CD4-positive, alpha-beta T cell treated with Interleukin-6 at 100 ng/mL for 8 hours (primary cell): ENCODE results near the gene SINHCAF.
"Not testable (repeated sequence)": the region's sequence is repeated elsewhere in the genome, so short reads cannot be mapped to it uniquely, and the experiment has no call there.

Experiments used
- DNase-seq: peaks from one replicate; pipeline ENCODE4 v3.0.0-alpha.2; 2020; ENCODE audit warnings: mixed read lengths, low spot score

The SINHCAF gene, protein sequence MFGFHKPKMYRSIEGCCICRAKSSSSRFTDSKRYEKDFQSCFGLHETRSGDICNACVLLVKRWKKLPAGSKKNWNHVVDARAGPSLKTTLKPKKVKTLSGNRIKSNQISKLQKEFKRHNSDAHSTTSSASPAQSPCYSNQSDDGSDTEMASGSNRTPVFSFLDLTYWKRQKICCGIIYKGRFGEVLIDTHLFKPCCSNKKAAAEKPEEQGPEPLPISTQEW

DNA sequence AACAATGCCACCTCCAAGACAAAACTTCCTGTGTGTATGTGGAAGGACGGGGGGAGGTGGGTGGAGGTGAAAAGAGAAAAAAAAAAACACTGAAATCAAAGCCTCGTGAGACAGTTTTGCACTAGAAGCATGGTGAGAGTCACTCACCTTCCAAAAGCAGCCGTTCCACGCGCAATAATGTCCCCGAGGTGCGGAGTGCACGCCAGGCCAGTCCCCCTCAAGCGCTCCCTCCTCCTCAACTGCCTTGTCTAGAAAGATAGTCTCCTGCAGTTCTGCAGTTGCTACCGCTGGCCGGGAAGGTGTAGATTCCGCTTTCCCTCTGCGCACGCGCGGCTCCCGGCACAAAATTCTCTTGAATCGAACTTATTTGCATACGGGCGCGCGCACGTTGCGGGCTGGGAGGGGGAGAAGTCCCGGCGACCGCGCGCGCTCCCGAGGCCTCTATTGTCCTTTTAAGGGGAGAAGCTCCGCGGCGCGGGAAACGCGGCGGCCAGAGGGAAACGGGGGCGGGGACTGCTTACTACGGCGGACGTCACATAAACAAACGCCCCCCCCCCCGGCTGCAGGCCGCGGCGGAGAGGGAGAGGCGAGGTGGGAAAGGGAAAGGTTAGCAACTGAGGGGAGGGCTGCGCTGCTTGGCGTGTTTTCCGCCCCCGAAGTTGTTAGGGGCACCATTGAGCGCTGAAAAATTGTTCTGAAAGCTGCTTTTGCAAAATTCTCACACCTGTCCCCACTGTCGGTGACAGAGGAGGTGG, at the start of gene SINHCAF:
Gene SINHCAF, minus strand, starts transcription at position 274 of the 755 bp plus-strand sequence. CDS start 27,946 bp downstream, outside the sequence.
- peak; percentile 99 for DNase-seq

DNA sequence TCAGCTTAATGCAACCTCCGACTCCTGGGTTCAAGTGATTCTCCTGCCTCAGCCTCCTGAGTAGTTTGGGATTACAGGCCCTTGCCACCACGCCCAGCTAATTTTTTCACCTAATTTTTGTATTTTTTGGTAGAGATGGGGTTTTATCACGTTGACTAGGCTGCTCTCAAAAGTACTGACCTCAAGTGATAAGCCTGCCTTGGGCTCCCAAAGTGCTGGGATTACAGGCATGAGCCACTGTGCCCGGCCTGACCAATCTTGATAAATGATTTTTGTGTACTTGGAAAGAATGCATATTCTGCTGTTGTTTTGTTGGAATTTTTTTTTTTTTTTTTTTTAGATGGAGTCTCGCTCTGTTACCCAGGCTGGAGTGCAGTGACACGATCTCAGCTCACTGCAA, 49.5 kb upstream of the SINHCAF start:
- not testable (repeated sequence) for DNase-seq

DNA sequence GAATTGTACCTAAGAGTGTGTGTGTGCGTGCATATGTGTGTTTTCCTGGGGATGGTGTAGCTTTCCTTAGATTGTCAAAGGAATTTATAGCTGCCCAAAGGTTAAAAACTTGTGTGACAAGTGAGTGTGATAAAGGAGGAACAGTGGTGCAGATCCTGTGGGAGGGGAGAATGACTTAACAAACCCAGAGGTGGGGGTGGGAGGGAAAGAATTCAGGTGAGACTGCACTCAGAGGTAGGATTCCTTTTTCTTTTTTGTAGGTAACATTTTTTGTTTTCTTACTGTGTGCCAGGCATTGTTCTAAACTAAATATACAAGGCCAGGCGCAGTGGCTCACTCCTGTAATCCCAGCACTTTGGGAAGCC, 45.3 kb upstream of the SINHCAF start:
- DNase-seq = no peak

DNA sequence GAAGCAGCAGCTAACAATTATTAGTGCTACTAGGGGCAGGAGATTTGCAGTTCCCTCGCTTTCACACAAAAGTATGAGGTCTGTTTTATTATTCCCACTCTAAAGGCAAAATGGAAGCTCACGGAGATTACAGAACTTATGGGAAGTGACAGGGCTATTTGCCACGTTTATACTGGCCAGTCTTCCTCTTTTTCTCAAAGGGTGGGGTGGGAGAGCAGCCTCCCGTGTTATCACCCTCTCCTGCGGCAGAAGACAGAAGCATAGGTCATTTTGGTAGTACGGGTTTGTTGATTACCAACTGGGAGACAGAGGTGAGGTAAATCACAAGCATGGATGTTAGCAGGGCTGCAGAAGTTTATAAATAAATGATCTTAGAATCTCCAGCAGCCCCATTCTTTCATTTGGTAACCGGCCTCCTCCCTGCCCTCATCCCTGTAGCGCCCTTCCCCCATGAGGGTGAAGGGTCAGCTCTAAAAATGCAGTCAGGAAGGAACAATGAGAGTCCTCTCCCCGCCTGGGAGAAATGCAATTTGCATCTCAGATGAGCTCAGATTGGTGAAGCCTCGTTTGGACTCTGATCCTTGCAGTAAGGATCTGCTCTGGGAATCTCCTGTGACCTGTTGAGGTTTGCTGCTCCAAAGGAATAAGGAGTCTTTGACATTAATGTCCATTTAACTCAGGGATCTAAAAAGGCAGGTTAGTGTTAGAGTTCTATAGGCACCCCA, 44.7 kb upstream of the SINHCAF start:
- DNase-seq = no peak

DNA sequence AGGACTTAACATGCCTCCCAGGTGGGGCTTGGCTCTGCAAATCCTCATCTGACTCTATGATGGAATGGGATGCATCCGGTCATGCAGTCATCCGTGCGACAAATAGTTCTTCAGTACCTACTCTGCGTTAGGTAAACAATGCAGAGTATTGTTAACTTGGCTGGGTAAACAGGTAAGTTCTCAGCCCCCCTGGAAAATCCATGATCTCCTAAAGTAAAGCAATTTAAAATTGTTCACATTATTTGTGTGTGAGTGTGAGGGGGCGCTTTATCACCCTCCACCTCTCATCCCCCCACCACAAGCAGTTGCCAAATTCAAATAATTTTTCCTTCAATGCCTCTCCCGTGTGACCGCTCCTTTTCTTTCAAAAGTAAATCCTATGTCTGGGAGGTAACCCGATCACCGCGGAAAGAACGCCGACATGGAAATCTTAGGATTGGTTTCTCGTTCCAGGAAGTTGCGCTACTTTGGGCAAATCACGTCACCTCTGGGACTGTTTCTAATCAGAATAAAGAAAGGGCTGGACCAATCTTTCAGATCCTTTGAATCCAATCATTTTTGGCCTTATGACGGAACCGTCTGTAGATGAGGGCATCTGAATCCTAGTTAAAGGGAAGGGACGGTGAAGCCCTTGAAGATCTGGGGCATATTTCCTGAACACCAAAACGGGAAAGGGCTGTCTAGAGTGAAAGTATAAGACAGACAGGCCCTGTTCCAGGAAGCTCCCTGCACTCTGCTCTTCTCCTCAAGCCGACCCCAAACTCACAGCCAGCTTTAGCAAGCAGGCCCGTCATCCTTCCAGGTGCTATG, 44.0 kb upstream of the SINHCAF start:
- DNase-seq = no peak

DNA sequence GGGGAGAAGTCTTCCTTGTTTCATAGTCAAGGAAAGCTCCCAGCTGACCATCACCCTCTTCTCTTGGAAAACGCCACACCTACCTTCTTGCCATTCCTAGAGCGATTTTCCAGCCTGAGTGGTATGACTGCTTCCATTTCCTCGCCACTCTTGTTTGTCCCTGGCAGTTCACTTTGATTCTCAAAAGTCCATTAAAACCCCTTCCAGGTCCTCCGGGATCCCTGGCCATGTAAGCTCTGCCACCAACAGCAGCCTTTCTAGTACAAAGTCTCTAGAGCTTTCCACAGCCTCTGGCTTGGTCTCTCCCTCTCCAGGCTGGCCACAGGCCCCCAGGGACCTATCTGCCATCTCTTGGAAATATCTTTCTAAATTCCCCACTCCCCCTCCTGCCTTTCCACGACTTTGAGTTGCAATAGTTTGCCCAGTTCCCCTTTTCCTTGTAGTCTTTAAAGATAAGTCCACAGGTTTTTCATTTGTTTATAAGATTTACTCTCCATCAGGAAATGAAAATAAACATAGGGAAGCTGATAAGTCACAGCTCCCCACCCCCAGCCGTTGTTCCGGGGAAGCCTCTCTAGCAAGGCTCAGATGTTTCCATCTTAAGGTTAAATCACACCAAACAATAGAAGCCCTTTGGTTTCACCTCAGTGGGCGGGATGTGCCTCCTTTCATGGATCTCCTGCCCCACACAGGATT, 42.9 kb upstream of the SINHCAF start:
- DNase-seq = no peak

DNA sequence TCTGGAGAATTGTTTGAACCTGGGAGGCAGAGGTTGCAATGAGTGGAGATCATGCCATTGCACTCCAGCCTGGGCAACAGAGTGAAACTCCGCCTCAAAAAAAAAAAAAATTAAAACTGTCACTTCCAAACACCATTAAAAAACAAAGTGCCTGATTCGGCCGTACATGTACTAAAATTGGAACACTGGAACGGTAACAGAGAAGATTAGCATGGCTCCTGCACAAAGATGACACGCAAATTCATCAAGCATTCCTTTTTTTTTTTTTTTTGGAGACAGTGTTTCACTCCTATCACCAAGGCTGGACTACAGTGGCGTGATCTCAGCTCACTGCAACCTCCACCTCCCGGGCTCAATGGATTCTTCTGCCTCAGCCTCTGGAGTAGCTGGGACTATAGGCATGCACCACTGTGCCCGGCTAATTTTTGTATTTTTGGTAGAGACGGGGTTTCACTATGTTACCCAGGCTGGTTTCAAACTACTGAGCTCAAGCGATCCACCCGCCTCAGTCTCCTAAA, 40.2 kb upstream of the SINHCAF start:
- no peak for DNase-seq

DNA sequence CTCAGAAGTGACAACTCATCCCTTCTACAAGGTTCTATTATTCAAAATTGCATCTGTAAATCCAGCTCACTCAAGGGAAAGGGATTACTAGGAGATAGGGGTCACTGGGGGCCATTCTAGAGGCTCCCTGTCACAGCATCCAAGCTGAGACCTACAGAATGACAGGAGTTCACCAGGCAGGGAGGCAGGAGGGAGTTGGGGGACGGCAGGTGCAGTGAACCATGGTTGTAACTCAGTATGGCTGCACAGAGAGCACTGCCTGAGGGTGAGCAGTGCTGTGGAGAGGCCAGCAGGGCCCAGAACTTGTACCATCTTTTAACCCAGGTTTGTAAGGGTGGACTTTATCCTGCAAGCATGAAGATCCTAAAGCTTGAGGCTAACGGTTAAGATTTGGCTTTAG, 37.9 kb upstream of the SINHCAF start:
- no peak for DNase-seq

DNA sequence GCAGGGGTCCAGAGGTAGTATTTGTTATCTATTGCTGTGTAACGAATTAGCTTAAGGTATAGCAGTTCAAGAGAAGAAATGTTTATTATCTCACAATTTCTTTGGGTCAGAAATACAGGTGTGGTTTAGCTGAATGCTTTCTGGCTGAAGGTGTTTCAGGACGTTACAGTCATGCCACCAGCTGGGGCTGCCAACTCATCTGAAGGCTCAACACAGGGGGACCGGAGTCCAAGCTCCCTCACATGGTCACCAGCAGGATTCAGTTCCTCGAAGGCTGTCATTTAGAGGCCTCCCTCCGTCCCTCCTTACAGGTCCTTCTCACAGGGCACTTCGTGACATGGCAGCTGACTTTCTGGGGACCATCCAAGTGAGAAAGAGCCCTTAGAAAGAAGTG, 37.5 kb upstream of the SINHCAF start:
- DNase-seq = no peak

DNA sequence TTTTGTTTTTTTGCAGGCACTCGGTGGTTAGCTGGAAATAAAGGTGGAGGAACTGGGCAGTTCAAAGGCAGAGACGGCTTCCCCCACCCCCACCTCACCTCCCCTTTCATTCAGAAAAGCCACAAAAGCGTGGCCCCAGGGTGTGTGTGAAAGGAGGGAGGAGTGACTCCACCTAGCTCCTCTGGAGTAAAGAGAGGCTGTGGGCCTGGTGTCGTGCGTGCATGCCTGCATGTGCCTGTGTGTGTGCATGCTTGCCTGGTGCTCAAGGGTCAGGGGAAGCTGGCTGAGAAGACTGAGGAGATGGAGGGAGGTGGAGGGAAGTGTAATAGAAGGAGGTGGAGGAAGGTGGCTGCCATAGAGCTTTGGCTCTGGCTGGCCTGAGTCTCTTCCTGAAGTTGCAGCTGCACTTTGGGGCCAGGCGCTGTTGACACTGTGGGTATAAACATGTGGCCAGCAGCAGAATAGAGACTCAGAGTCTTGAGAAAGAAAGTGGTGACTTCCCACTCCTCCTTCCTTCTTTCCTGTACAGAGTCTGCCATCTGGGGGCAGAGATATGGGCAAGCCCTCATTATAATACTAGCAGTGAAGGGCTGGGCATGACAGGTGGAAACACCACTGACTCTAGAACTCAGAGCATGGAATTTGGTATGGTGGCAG, 36.9 kb upstream of the SINHCAF start:
- no peak for DNase-seq

DNA sequence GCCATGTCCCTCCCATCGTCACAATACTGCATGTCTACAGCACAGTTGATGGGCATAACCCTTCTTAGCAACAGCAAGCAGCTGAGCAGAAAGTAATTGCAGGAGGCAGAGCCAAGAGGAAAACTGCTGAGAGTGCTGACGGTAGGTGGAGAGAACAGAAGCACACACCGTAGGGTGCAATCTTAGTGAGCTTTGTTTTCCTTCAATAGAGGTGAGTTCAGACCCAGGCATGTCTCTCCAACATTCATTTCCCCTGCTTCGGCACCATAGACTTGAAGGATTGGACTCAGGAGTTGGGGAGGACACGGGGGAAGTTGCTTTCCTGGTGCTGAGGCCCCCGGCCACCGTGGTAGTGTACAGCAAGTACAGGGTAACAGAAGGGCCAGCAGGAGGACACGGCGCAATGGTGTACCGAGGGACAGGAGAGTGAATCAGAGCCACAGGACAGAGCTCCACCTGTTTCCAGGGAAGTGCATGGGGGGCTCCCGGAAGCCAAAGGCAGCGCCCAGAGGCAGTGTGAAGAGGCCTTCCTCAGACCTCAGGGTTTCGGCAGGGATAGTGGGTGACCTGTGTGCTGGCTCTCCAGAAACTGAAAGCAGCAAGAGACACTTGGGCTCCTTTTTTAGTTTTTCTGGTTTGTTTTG, 36.3 kb upstream of the SINHCAF start:
- no peak for DNase-seq

DNA sequence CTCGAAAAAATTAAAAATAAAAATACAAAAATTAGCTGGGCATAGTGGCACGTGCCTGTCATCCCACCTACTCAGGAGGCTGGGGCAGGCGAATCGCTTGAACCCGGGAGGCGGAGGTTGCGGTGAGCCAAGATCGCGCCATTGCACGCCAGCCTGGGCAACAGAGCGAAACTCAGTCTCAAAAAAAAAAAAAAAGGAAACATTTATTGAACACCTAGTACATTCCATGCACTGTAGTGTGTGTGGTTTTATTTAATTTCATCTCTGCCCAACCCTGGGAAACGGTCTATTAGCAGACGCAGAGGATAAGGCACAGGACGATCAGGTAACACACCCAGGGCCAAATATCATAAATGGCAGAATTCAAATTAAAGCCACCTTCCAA, 35.8 kb upstream of the SINHCAF start:
- DNase-seq = no peak

DNA sequence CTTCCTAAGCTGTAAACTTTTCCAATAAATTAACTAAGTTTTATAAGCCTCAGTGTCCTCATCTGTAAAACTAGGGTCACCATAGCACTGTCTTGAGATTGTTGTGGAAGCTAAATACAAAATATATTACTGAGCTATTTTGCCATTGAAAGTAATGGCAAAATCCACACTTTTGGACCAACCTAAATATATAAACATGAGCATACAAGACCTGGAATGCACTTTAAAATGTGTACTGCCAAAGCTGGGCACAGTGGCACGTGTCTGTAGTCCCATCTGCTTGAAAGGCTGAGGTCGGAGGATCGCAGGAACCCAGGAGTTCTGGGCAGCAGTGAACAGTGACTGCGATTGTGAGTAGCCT, 29.8 kb upstream of the SINHCAF start:
- DNase-seq = no peak

DNA sequence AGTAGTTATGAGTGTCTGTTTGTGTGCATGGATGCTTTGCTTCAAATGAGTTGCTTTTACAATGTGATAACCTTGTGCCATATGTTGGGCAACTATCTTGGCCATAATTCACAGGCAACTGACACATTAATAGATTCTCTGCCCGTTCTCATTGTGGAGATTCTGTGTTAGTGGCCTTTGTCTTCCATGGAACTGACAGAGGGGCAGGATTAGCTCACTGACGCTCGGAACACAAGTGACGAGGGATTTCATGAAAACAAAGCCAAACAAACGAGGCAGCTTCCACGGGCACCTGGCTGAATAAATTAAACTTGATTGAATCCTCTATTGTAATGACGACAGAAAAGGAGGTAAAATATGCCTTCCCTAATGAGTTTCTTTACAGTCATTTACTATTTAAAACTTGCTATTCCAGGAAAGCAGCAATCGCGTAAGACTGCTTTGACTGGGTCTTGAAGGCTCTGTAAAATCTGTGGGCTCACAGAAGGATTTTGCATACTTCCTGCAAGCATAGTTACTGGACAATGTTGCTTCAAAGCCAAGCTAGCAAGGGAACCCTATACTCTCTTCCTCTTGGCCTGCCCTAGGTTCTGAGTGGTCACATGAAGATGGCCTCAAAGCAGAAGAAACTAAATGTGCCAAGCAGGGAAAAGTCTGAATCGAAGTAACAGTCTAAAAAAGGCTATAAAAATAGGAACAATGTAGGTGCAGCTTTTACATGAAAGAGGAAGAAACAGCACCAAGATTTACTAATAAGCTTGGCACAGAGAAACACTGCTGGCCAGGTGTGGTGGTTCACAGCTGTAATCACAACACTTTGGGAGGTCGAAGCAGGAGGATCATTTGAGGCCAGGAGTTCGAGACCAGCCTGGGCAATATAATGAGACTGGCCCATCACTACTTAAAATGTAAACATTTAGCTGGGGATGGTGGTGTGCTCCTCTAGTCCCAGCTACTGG, 28.1 kb upstream of the SINHCAF start:
- DNase-seq = no peak

DNA sequence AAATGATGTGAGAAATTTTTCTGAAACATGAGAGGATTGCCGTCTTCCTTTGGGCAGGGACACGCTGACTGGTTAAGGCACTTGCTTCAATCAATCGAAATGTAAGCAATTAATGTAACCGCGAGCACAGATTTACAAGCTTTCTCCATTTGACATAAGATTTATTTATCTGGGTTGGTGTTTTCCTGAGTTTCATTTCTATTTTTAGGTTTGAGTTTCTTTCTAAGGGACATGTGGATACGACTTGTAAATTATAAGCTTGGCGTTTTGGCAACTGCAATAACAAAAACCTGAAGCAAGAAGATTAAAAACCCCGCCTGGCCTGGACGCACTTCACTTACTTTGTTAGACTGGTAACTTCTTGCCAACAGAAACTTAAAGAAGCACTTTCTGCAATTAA, 20.3 kb upstream of the SINHCAF start:
- DNase-seq = no peak

DNA sequence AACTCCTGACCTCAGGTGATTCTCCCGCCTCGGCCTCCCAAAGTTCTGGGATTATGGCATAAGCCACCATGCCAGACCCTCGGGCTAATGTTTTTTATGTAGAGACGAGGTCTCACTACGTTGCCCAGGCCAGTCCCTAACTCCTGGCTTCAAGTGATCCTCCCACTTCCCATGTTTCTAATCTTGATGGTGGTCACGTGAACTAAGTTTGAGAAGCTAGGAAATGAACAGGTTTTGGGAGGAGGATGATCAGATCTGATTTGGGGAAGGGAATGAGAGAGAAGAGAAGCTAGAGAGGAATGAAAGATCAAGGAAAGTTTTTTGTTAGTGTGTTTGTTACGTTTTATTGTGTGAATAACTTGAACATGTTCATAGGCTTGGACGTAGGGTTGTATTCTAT, 17.2 kb upstream of the SINHCAF start:
- DNase-seq = no peak

DNA sequence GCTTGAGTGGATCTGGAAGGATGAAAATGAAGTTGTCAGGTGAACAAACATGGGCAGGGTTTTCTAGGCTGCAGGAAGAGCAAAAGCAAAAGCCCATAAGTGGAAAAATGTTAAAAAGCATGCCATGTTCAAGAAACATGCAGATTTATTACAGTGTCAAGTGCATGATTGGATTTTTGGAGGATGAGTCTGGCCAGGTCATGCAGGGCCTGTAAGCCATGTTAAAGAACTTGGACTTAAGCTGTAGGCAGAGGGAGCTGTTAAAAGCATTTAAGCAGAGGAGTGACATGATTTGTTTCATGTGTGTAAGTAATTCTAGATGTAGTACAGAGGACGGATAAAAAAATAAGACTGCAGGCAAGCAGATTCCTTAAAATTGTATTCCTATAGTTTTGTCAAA, 16.3 kb upstream of the SINHCAF start:
- DNase-seq = no peak

DNA sequence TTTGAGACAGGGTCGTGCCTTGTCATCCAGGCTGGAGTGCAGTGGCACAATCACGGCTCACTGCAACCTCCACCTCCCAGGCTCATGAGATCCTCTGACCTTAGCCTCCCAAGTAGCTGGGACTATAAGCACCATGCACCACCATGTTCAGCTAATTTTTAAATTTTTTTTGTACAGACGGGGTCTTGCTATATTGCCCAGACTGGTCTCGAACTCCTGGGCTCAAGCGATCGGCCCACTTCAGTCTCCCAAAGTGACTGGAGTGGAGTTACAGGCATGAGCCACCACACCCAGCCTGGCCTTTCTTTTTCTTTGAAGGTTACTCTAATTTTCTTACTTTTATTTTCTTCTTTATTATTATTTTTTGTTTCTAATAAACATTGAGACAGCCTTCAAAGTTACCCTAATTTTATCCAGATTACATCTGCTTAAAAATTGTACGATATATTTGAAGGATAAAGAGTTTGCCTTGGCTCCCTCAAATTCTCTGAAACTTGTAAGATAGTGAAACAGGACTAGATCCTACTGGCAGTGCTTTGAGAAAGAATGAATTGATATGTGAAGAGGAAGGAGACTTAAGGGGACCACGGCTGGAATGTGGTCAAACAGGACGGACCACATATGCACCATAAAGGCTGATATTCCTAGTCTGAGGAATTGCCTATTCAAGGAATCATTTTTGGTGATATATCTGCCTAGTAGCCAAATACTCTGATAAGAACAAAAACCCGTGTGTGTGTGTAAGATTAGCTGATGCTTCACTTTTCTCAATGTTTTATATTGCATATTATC, 14.1 kb upstream of the SINHCAF start:
- no peak for DNase-seq

DNA sequence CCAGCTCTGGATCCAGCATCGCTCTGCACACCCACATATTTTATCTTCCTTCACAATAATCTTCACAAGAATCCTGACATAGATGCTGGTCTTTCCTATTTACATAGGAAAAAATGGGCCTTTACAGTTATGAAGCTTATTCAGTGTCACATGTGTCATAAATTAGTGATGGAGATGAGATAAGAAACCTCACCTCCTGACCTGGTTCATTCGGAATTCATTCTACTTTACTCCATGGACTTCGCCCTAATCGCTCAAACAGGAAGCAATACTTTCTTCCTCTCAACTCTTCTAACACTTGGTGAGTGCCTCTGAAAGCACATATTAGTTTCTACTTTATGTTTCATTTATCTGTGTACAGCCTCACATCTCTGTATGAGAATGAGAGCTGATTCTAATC, 12.0 kb upstream of the SINHCAF start:
- DNase-seq = no peak
